GM21360 (cell line): Measurements from ENCODE around the gene PDS5B.
"Not testable (repeated sequence)": the region's sequence is repeated elsewhere in the genome, so short reads cannot be mapped to it uniquely, and the experiment has no call there.

Source experiments
- ATAC-seq: cut with Tn5 transposase; IDR thresholded peaks from one replicate; pipeline ENCODE4 v1.9.1; 2021; ENCODE audit warnings: mild to moderate bottlenecking, moderate library complexity; ENCODE audit not compliant: unreplicated experiment

Gene PDS5B

DNA sequence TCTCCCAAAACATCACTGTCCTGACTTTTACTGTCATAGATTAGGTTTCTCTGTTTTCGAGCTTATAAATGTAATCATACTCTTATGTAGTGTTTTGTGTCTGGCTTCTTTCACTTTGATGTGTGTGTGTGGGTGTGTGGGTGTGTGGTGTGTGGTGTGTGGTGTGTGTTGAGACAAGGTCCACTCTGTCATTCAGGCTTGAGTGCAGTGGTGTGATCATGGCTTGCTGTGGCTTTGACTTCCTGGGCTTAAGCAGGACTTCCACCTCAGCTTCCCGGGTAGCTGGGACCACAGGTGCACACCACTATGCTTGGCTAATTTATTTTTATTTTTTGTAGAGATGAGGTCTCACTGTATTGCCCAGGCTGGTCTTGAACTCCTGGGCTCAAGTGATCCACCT, 59.6 kb downstream of the PDS5B start:
- ATAC-seq: no peak

GRCh38 chr13:32647926-32648325, 61.7 kb downstream of the PDS5B start:
- no peak for ATAC-seq

- peak; percentile 59 for ATAC-seq
Observed at GRCh38 chr13:32650705-32651311, 64.6 kb downstream of the PDS5B start.

- ATAC-seq: no peak
Observed at GRCh38 chr13:32657309-32657708, 71.1 kb downstream of the PDS5B start.

DNA sequence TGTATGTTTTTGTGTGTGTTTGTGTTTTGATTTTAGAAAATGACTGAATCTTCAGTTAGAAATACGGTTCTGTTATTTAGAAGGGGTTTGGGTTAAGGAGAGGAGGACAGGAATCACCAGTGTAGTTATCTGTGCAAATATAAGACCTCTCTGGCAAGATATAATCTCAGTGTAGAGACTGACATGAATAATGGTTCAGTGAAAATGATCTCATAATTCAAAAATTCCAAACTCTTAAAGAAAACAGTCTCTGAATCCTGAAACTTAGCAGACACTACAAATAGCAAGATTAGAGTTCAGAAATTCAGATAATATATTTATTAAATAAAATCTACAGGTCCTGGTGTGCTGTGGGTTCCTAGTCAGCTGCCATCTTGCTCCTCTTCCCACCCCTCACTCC, 73.5 kb downstream of the PDS5B start:
- no peak for ATAC-seq

DNA sequence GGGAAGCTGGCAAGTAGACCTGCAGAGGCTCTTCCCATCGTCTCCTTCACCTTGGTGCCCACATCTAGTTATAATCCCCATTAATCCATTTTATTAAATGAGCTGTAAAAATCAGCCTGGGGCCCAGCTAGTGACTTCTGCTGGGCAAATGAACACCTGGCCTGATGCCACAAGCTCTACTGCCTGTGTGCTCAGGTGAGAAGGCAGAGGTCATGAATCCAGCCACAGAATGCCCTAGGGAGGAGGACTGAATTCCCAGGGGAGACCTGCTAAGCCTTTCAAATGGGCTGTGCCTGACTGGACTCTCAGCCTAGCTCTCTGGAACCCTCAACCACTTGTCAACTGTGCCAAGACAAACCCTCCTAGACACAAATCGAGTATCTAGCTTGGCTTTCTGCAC, 74.0 kb downstream of the PDS5B start:
- ATAC-seq: no peak

DNA sequence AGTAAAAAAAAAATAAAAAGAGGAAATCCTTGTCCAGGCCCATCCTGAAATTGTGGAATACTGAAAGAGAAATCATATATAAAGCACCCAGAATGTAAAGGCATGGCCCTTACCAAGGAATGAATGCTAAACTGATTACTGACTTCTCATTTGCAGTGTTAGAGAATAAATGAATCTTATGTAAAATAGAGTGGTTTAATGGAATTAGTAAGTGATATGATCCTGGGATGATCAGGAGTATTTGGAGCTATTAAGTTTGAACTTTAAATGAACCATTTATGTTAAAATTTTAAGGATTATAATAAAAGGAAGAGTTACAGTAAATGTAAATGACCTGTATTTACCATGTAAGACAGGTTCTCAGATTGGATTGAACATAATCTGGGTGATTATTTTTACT, 75.4 kb downstream of the PDS5B start:
- ATAC-seq: no peak

DNA sequence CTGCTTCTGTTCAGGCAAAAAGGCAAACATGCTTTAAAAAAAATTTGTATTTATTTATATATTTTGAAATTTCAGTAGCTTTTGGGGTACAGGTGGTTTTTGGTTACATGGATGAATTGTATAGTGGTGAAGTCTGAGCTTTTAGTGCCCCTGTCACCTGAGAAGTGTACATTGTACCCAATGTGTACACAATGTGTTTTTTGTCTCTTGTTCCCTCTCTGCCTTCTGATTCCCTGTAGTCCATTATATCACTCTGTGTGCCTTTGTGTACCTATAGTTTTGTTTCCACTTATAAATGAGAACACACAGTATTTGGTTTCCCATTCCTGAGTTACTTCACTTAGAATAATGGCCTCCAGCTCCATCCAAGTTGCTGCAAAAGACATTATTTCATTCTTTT, 77.4 kb downstream of the PDS5B start:
- ATAC-seq: no peak

- no peak for ATAC-seq
Observed at GRCh38 chr13:32666990-32667571, 80.8 kb downstream of the PDS5B start.

DNA sequence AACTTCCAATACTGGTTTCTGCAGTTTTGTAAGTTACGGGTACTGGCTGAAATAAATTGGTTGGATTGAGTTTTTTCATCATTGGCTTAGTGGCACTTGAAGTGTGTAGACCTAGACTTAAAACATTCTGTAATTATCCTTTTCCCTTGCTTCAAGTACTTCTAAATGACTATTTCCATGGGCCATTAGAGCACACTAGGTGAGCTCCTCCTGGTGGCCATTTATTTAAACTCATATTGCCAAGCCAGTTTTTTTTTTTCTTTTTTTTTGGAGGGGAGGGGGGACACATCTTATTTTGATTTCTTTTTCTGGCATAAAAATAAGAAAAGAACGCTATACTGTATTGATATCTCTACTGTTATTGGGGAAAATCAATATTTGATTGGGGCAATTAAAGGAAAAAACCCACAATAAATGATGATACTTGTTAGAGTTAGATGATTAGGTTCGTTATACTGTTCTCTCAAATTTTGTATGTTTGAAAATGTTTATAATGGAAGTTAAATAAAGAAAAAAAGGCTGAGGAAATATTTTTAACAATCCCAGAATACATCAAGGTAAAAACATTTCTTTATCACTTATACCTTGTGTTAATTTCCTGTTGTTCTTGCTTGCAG, 82.9 kb downstream of the PDS5B start:
- ATAC-seq: no peak

- ATAC-seq: no peak
Observed at GRCh38 chr13:32674503-32674902, 88.3 kb downstream of the PDS5B start.

DNA sequence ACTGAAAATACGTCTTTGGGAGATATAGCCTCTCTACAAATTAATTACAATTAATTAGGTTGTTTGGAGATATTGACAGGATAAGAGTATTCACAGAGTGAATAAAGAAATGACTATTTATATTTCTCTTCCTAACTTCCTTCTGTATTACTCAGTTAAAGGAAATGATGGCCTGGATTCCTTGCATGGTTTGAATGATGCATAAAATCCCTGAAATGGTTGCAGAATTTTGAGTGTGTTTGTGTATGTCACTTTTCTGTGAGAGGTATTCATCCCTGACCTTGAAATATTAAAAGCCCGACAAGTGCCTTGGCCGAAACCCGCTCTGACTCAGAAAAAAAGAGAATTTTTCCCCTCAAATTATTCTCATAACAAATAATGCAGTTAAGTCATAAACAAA, 90.0 kb downstream of the PDS5B start:
- no peak for ATAC-seq

- ATAC-seq: no peak
Observed at GRCh38 chr13:32682130-32682529, 95.9 kb downstream of the PDS5B start.

- no peak for ATAC-seq
Observed at GRCh38 chr13:32682740-32683139, 96.5 kb downstream of the PDS5B start.

GRCh38 chr13:32687275-32687674, 101.0 kb downstream of the PDS5B start:
- no peak for ATAC-seq

DNA sequence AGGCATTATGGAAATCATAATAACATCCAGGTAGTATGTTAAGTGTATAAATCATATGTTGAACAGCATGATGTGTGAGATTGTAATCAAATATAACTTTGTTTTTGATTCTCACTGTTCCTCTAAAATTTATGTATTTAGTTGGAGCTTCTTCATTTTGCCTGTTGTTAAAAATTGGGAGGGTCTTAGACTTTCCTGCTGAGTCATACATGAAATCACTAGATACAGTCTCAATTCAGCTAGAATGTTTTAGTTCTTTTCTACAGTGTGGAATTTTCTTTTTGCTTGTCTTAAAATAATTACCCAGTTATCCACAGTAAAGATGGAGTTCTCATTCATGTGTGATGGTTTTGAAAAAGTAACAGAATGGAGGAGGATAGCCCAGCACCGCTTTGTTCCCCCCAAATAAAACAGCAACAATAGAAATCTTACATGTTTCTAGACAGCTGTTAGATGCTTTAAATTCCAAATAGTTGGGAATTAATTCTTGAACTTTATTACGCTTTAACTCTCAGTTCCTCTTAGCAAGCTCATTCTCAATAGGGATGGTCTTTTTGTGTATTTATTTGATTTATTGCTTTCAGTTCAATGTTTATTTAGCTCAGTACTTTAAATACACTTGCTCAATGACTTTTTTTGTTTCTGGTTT, 109.5 kb downstream of the PDS5B start:
- no peak for ATAC-seq

DNA sequence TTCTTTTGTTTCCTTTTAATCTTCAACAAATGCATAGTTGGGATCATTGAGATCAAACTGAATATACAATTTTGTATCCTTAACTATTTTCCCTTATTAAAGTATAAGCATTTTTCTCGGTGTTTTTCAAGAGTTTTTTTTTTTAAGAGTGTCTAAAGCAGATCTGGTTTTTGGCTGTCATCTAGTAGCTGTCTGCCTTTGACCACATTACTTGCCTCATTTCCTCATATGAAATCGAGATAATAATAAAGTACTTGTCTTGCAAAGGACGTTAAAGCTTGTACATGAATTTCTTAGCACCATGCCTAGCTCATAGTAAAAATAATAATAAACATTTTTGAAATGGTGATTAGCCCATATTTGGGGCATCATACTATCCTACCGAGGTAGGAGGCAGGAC, 121.2 kb downstream of the PDS5B start:
- ATAC-seq: no peak

DNA sequence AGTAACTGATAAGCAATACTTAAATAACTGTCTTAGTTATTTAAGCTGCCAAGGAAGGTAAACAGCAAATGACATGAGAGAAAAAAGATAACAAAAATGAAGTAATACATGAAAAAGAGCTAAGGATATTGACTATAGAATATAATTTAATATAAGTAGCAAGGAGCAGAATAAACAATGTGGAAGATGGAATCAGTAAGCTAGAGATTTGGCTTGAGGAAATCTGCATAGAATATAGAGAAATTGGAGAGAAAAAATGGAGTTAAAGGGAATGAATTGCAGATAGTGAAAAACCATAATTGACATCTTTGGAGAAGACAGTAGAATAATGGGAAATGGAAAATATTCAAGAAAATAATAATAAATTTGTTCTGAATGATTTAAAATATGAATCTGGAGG, 127.1 kb downstream of the PDS5B start:
- no peak for ATAC-seq

DNA sequence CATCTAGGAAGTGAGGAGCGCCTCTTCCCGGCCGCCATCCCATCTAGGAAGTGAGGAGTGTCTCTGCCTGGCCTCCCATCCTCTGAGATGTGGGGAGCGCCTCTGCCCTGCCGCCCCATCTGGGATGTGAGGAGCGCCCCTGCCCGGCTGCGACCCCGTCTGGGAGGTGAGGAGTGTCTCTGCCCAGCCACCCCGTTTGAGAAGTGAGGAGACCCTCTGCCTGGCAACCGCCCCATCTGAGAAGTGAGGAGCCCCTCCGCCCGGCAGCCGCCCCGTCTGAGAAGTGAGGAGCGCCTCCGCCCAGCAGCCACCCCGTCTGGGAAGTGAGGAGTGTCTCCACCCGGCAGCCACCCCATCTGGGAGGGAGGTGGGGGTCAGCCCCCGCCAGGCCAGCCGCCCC, 129.9 kb downstream of the PDS5B start:
- ATAC-seq: not testable (repeated sequence)

- no peak for ATAC-seq
Observed at GRCh38 chr13:32720026-32720425, 133.8 kb downstream of the PDS5B start.

DNA sequence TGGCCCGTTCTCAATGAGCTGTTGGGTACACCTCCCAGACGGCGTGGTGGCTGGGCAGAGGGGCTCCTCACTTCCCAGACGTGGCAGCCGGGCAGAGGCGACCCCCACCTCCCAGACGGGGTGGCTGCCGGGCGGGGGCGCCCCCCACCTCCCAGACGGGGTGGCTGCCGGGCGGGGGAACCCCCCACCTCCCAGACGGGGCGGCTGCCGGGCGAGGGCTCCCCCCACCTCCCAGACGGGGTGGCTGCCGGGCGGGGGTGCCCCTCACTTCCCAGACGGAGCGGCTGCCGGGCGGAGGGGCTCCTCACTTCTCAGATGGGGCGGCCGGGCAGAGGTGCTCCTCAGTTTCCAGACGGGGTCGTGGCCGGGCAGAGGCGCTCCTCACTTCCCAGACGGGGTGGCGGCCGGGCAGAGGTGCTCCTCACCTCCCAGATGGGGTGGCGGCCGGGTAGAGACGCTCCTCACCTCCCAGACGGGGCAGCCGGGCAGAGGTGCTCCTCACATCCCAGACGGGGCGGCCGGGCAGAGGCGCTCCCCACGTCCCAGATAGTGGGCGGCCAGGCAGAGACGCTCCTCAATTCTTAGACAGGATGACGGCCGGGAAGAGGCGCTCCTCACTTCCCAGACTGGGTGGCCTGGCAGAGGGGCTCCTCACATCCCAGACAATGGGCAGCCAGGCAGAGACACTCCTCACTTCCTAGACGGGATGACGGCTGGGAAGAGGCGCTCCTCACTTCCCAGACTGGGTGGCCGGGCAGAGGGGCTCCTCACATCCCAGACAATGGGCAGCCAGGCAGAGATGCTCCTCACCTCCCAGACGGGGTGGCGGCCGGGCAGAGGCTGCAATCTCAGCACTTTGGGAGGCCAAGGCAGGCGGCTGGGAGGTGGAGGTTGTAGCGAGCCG, 135.1 kb downstream of the PDS5B start:
- ATAC-seq: not testable (repeated sequence)
